SKM-1 treated with dmso at 0.1 percent for 144 hours (cell line): ENCODE results near the gene CDK18.
"Not testable (repeated sequence)": the region's sequence is repeated elsewhere in the genome, so short reads cannot be mapped to it uniquely, and the experiment has no call there.

Source experiments
- DNase-seq: peaks from one replicate; lab custom pipeline; 2025; ENCODE audit not compliant: unreplicated experiment; lab: John Stamatoyannopoulos, UW

CDK18 gene

GRCh38 chr1:205480349-205480985 lies 24.0 kb upstream of the CDK18 start:
- DNase-seq, result no peak

- DNase-seq, result no peak
Observed at GRCh38 chr1:205481218-205481617, 23.3 kb upstream of the CDK18 start.

- no peak for DNase-seq
Observed at GRCh38 chr1:205481629-205482151, 22.8 kb upstream of the CDK18 start.

GRCh38 chr1:205482587-205482986 lies 21.9 kb upstream of the CDK18 start:
- DNase-seq, result not testable (repeated sequence)

GRCh38 chr1:205483372-205483771 lies 21.1 kb upstream of the CDK18 start:
- DNase-seq, result no peak

- DNase-seq, result peak; percentile 55
Observed at GRCh38 chr1:205484985-205485967, 19.2 kb upstream of the CDK18 start.

- DNase-seq, result no peak
Observed at GRCh38 chr1:205486258-205486657, 18.2 kb upstream of the CDK18 start.

GRCh38 chr1:205488074-205488723 lies 16.3 kb upstream of the CDK18 start:
- DNase-seq, result peak; percentile 81

GRCh38 chr1:205491794-205492193 lies 12.7 kb upstream of the CDK18 start:
- DNase-seq, result no peak

GRCh38 chr1:205492201-205492667 lies 12.2 kb upstream of the CDK18 start:
- DNase-seq, result no peak

GRCh38 chr1:205492774-205493173 lies 11.7 kb upstream of the CDK18 start:
- no peak for DNase-seq

- DNase-seq, result peak; percentile 24
Observed at GRCh38 chr1:205493241-205494085, 11.0 kb upstream of the CDK18 start.

GRCh38 chr1:205494115-205494514 lies 10.4 kb upstream of the CDK18 start:
- DNase-seq, result no peak

- no peak for DNase-seq
Observed at GRCh38 chr1:205495237-205495823, 9.1 kb upstream of the CDK18 start.

- no peak for DNase-seq
Observed at GRCh38 chr1:205496661-205497060, 7.8 kb upstream of the CDK18 start.

- DNase-seq, result no peak
Observed at GRCh38 chr1:205497351-205497750, 7.1 kb upstream of the CDK18 start.

GRCh38 chr1:205499789-205500188 lies 4.7 kb upstream of the CDK18 start:
- DNase-seq, result no peak

- DNase-seq, result no peak
Observed at GRCh38 chr1:205500240-205501233, 3.9 kb upstream of the CDK18 start.
